GM23248 (cell line): ENCODE data around the gene ZNF225.

ENCODE experiments used
- EZH2 ChIP-seq: fragments of 200-600 bp; sonication (generic); IDR thresholded peaks from 2 replicates; pipeline ENCODE4 v1.6.1; 2018; ENCODE audit warnings: antibody characterized with exemption, mild to moderate bottlenecking; ENCODE audit not compliant: insufficient read depth, poor library complexity, severe bottlenecking
- EZH2phosphoT487 ChIP-seq: fragments of 200-600 bp; sonication (generic); IDR thresholded peaks from 2 replicates; pipeline ENCODE4 v1.6.1; 2018; ENCODE audit warnings: antibody characterized with exemption, moderate library complexity, mild to moderate bottlenecking, low read depth; ENCODE audit not compliant: insufficient read depth

- TF ChIP-seq EZH2 (no peak), EZH2phosphoT487 (no peak)
These were observed 429 bp upstream of the ZNF225 start for GRCh38 chr19:44112802-44113137.
